ENCODE measurements around the gene INPP5A. TPM values are rescaled to one million over a fixed set of nuclear protein-coding genes. Genes with fewer than 3 reads are reported as not detected.

Gene INPP5A
- total RNA-seq, 1 experiment from 2014 or later, result 44.5 TPM

GRCh38 chr10:132663666-132664365 lies 126.2 kb downstream of the INPP5A start:
- Histone ChIP-seq H3K4me1 (no peaks in the 10 kb centered on the region), H3K36me3 (ENCODE audit: control insufficient read depth, insufficient read depth, low read length) (peaks cover 5% of the 10 kb centered on the region), H3K4me3 (ENCODE audit: low read depth, low read length) (no peak overlapping the region), H3K9me3 (no peaks in the 10 kb centered on the region), H3K27me3 (replicated peaks; ENCODE audit: control insufficient read depth, insufficient read depth, low read length) (no peaks in the 10 kb centered on the region)
- intact Hi-C loops (cut with micrococcal nuclease; ENCODE audit: unreplicated experiment), result no loop called here
- no peak overlapping the region for H3K4me3 Mint-ChIP-seq (ENCODE audit: unreplicated experiment)
- H3K9me3 Mint-ChIP-seq (ENCODE audit: unreplicated experiment), result peaks cover 15% of the 10 kb centered on the region
- ChIA-PET POLR2A (no interaction called here), CTCF (interaction anchor here (1.6 kb wide), 1 partner anchor 9 kb away, joined by 7 read pairs; no protein-coding TSS in a partner anchor)
- no TSS peak for BruUV-seq (replicated peaks)
- DNase-seq, result no peak
- TF ChIP-seq, protein P1, sequence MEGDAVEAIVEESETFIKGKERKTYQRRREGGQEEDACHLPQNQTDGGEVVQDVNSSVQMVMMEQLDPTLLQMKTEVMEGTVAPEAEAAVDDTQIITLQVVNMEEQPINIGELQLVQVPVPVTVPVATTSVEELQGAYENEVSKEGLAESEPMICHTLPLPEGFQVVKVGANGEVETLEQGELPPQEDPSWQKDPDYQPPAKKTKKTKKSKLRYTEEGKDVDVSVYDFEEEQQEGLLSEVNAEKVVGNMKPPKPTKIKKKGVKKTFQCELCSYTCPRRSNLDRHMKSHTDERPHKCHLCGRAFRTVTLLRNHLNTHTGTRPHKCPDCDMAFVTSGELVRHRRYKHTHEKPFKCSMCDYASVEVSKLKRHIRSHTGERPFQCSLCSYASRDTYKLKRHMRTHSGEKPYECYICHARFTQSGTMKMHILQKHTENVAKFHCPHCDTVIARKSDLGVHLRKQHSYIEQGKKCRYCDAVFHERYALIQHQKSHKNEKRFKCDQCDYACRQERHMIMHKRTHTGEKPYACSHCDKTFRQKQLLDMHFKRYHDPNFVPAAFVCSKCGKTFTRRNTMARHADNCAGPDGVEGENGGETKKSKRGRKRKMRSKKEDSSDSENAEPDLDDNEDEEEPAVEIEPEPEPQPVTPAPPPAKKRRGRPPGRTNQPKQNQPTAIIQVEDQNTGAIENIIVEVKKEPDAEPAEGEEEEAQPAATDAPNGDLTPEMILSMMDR (IDR thresholded peaks at IDR 0.05; ENCODE audit: insufficient read depth in 1 of 2, low read depth in 1 of 2, low read length in 1 of 2, severe bottlenecking in 1 of 2, unreplicated experiment in 1 of 2), result no peak
- H3K4me1 Mint-ChIP-seq (ENCODE audit: low read depth, unreplicated experiment), result no peaks in the 10 kb centered on the region
- no peaks in the 10 kb centered on the region for H3K27me3 Mint-ChIP-seq (ENCODE audit: insufficient read depth, unreplicated experiment)
- no peaks in the 10 kb centered on the region for H3K36me3 Mint-ChIP-seq (ENCODE audit: insufficient read depth, unreplicated experiment)
- no peak overlapping the region for H3K27ac Mint-ChIP-seq (ENCODE audit: unreplicated experiment)

DNA sequence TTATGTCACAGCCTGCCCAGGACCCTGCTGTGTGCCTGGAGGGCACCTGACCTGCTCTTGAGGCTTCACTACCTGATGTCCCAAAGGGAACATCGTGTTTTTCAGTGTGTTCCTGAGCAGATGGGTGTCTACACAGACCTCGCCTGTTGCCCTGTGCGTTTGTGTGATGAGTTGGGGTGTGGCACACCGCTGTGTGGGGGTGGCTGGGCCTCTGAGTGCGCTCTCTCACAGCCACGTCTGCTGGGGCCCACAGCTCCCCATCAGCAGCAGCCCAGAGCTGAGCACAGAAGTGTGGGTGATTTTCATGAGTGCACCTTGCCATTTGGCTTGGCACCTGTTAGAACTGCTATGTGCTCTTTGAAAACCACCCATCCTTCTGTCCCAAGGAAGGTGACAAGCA lies 126.8 kb downstream of the INPP5A start:
- Mint-ChIP-seq H3K27ac (ENCODE audit: unreplicated experiment) (no peak overlapping the region), H3K4me1 (ENCODE audit: low read depth, unreplicated experiment) (no peaks in the 10 kb centered on the region), H3K9me3 (ENCODE audit: unreplicated experiment) (peaks cover 15% of the 10 kb centered on the region), H3K4me3 (ENCODE audit: unreplicated experiment) (no peak overlapping the region), H3K27me3 (ENCODE audit: insufficient read depth, unreplicated experiment) (no peaks in the 10 kb centered on the region), H3K36me3 (ENCODE audit: insufficient read depth, unreplicated experiment) (no peaks in the 10 kb centered on the region)
- ChIA-PET CTCF (interaction anchor here (1.6 kb wide), 1 partner anchor 9 kb away, joined by 7 read pairs; no protein-coding TSS in a partner anchor), POLR2A (no interaction called here)
- Histone ChIP-seq H3K4me3 (ENCODE audit: low read depth, low read length) (no peak overlapping the region), H3K4me1 (no peaks in the 10 kb centered on the region), H3K36me3 (ENCODE audit: control insufficient read depth, insufficient read depth, low read length) (peaks cover 3% of the 10 kb centered on the region), H3K9me3 (no peaks in the 10 kb centered on the region), H3K27me3 (replicated peaks; ENCODE audit: control insufficient read depth, insufficient read depth, low read length) (no peaks in the 10 kb centered on the region)
- no peak for DNase-seq
- TF ChIP-seq, protein P1 (IDR thresholded peaks at IDR 0.05; ENCODE audit: insufficient read depth in 1 of 2, low read depth in 1 of 2, low read length in 1 of 2, severe bottlenecking in 1 of 2, unreplicated experiment in 1 of 2), result no peak
- intact Hi-C loops (cut with micrococcal nuclease; ENCODE audit: unreplicated experiment), result no loop called here
- no TSS peak for BruUV-seq (replicated peaks)

DNA sequence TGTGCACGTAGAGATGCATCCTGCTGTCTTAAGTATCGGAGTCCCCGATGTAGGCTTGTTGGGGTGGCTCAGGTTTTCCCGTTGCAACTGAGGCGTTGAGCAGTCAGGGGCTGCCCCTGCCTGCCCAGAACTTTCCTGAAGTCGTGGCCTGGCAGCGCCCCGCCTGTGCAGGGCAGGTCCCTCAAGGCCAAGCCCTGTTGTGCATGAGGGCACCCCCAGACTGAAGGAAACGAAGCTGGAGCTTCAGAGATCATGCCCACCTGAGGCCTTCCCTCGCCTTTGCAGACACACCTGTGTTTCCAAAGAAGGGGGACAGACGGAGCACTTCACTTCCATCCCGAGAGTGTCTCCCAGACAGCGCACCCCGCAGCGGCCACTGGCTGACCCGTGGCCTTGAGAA lies 127.3 kb downstream of the INPP5A start:
- no TSS peak for BruUV-seq (replicated peaks)
- Mint-ChIP-seq H3K9me3 (ENCODE audit: unreplicated experiment) (peaks cover 11% of the 10 kb centered on the region), H3K27me3 (ENCODE audit: insufficient read depth, unreplicated experiment) (no peaks in the 10 kb centered on the region), H3K4me1 (ENCODE audit: low read depth, unreplicated experiment) (no peaks in the 10 kb centered on the region), H3K36me3 (ENCODE audit: insufficient read depth, unreplicated experiment) (no peaks in the 10 kb centered on the region), H3K4me3 (ENCODE audit: unreplicated experiment) (no peak overlapping the region), H3K27ac (ENCODE audit: unreplicated experiment) (no peak overlapping the region)
- H3K36me3 ChIP-seq (ENCODE audit: control insufficient read depth, insufficient read depth, low read length), result no peaks in the 10 kb centered on the region
- H3K9me3 ChIP-seq, result no peaks in the 10 kb centered on the region
- no peak for DNase-seq
- no peaks in the 10 kb centered on the region for H3K27me3 ChIP-seq (replicated peaks; ENCODE audit: control insufficient read depth, insufficient read depth, low read length)
- TF ChIP-seq, protein P1 (IDR thresholded peaks at IDR 0.05; ENCODE audit: insufficient read depth in 1 of 2, low read depth in 1 of 2, low read length in 1 of 2, severe bottlenecking in 1 of 2, unreplicated experiment in 1 of 2), result no peak
- H3K4me1 ChIP-seq, result no peaks in the 10 kb centered on the region
- CTCF ChIA-PET, result interaction anchor here (1.6 kb wide), 1 partner anchor 10 kb away, joined by 7 read pairs; no protein-coding TSS in a partner anchor
- intact Hi-C loops (cut with micrococcal nuclease; ENCODE audit: unreplicated experiment), result no loop called here
- H3K4me3 ChIP-seq (ENCODE audit: low read depth, low read length), result no peak overlapping the region
- POLR2A ChIA-PET, result no interaction called here
